Stimulated activated CD8-positive, alpha-beta memory T cell treated with anti-CD3 and anti-CD28 coated beads, Interleukin-12 subunit alpha, Interleukin-12 subunit beta, amount 100 ng/mL, for 4 hours (primary cell): ENCODE measurements around the gene RALB.

Source experiments
- DNase-seq: peaks from one replicate; pipeline ENCODE4 v3.0.0-alpha.2; 2020; ENCODE audit warnings: low read depth

The RALB gene

GRCh38 chr2:120343100-120343432 lies 90.4 kb downstream of the RALB start:
- no peak for DNase-seq

DNA sequence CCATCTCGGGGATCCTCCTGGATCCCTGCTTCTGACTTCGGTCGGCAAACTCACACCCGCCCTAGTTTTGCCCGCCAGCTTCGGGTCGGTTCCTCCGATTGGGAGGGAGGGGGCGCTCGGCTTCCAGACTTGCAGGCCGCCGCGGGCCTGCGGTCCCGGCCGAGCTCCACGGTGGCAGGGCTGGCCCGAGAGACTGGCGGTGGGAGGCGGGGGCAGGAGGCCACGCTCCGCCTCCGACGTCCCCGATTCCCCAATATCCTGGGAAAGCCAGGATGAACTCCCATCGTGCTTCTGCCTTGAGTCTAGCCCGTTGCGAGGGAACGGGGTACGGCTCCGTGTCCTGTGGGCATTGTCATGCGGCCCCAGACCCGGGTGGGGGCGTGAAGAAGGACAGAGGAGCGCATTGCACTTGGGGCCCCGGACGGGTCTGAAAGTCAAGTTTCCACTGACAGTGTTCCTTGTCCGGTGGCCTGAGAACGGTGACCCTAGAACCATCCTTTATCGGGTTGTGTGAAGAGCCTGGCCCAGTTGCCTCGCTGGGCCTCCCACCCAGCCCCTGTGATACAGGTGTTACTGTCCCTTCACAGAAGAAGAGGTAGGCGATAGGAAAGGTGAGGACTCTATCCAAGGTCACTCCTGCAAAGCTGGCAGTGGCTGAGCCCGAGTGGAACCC lies 90.9 kb downstream of the RALB start:
- DNase-seq, result peak; percentile 19
